GM12878 (cell line): ENCODE results near the gene NOTCH4. TPM values are rescaled to one million over a fixed set of nuclear protein-coding genes. Genes with fewer than 3 reads are reported as not detected.

ENCODE experiments used
- ATF2 ChIP-seq: IDR thresholded peaks from 2 replicates; pipeline ENCODE4 v1.6.1; 2012; ENCODE audit warnings: low read length, inconsistent platforms
- BRCA1 ChIP-seq: IDR thresholded peaks from 2 replicates; pipeline ENCODE4 v1.6.1; 2011; ENCODE audit warnings: low read depth, low read length, improper control_type of control experiment
- CBX3 ChIP-seq: fragments of 200-600 bp; sonication (generic); IDR thresholded peaks from 2 replicates; pipeline ENCODE4 v1.6.1; 2016; ENCODE audit warnings: low read depth, borderline replicate concordance
- CBX5 ChIP-seq: sonication (generic); IDR thresholded peaks from 2 replicates; pipeline ENCODE4 v1.6.1; 2016; ENCODE audit warnings: low read depth, moderate library complexity, mild to moderate bottlenecking, inconsistent platforms
- CHD1 ChIP-seq: IDR thresholded peaks from 2 replicates; pipeline ENCODE4 v1.6.1; 2012; ENCODE audit warnings: low read depth, low read length, improper control_type of control experiment
- CHD2 ChIP-seq: IDR thresholded peaks from 2 replicates; pipeline ENCODE4 v1.6.1; 2011; ENCODE audit warnings: low read depth, low read length, improper control_type of control experiment, borderline replicate concordance
- FOS ChIP-seq: IDR thresholded peaks from 3 replicates; pipeline ENCODE4 v1.6.1; 2011; ENCODE audit warnings: borderline replicate concordance; ENCODE audit not compliant: insufficient read length; ENCODE audit errors: extremely low read depth
- IKZF2 ChIP-seq, 2 experiments: fragments of 450-650 bp; IDR thresholded peaks; 2 replicates each; pipeline ENCODE4 v1.6.1; 2017; ENCODE audit warnings: mild to moderate bottlenecking in 2 of 2, moderate library complexity in 2 of 2
- IRF3 ChIP-seq: fragments of 450-650 bp; IDR thresholded peaks from 2 replicates; pipeline ENCODE4 v1.6.1; 2014; ENCODE audit warnings: mild to moderate bottlenecking
- LARP7 ChIP-seq: fragments of 450-650 bp; IDR thresholded peaks from 2 replicates; pipeline ENCODE4 v1.6.1; 2017; ENCODE audit warnings: mild to moderate bottlenecking
- MAX ChIP-seq: IDR thresholded peaks from 2 replicates; pipeline ENCODE4 v1.6.1; 2012; ENCODE audit warnings: low read depth, low read length, improper control_type of control experiment
- MLLT1 ChIP-seq: fragments of 450-650 bp; IDR thresholded peaks from 2 replicates; pipeline ENCODE4 v1.6.1; 2016; ENCODE audit warnings: mild to moderate bottlenecking
- MXI1 ChIP-seq: fragments of 150-350 bp; IDR thresholded peaks from 2 replicates; pipeline ENCODE4 v1.6.1; 2011; ENCODE audit warnings: low read depth, mild to moderate bottlenecking, inconsistent platforms, low read length, improper control_type of control experiment
- MYB ChIP-seq: fragments of 150-350 bp; IDR thresholded peaks from 2 replicates; pipeline ENCODE4 v1.6.1; 2014; ENCODE audit warnings: mild to moderate bottlenecking, low read depth, low read length, borderline replicate concordance
- NBN ChIP-seq: fragments of 450-650 bp; IDR thresholded peaks from 2 replicates; pipeline ENCODE4 v1.6.1; 2016
- NFYB ChIP-seq: IDR thresholded peaks from 2 replicates; pipeline ENCODE4 v1.6.1; 2011; ENCODE audit warnings: low read depth, mild to moderate bottlenecking, low read length, improper control_type of control experiment, moderate library complexity; ENCODE audit not compliant: insufficient read depth
- NR2F1 ChIP-seq: fragments of 450-650 bp; conservative IDR thresholded peaks from 2 replicates; pipeline ENCODE4 v1.6.1; 2017; ENCODE audit warnings: mild to moderate bottlenecking
- RBBP5 ChIP-seq: fragments of 200-600 bp; sonication (generic); conservative IDR thresholded peaks from 2 replicates; pipeline ENCODE4 v1.6.1; 2016
- RELB ChIP-seq: fragments of 450-650 bp; IDR thresholded peaks from 2 replicates; pipeline ENCODE4 v1.6.1; 2017; ENCODE audit warnings: low read depth, mild to moderate bottlenecking, moderate library complexity
- SIN3A ChIP-seq: IDR thresholded peaks from 2 replicates; pipeline ENCODE4 v1.6.1; 2012; ENCODE audit warnings: low read depth, low read length, improper control_type of control experiment
- SPI1 ChIP-seq: IDR thresholded peaks from 2 replicates; pipeline ENCODE4 v1.6.1; 2011; ENCODE audit warnings: low read depth, mild to moderate bottlenecking, low read length, moderate library complexity, borderline replicate concordance; ENCODE audit not compliant: insufficient read depth
- polyA plus RNA-seq, 11 experiments: library from polyadenylated mRNA; depleted of rRNA in 4 of 11; unstranded in 6 of 11; stranded (reverse) in 5 of 11; fragments of >200 nt; fragmentation: Nextera tagmentation in 4 of 11; fragmentation: Illumina TruSeq in 1 of 11; extraction: Ambion mirVana in 4 of 11; extraction: Trizol in 1 of 11; gene quantifications; 1 replicate in 1 of 11; 2 replicates in 10 of 11; pipeline versions ENCODE4 v1.2.1 to v1.2.3, GENCODE V29; 2011 to 2016; ENCODE audit warnings: inconsistent platforms in 2 of 11, missing spikeins in 2 of 11, low read depth in 1 of 11
- total RNA-seq, 4 experiments: library from RNA; depleted of rRNA in 3 of 4; stranded (reverse); fragments of >200 nt in 3 of 4; fragmentation: Illumina TruSeq in 1 of 4; extraction: Trizol in 1 of 4; gene quantifications; 2 replicates each; pipeline versions ENCODE4 v1.2.1 to v1.2.3, GENCODE V29; 2013 to 2021

NOTCH4 gene
- total and polyA plus RNA-seq, 10 of the 15 experiments (the other 5 are each of a cell fraction or from before 2014, with no cell fraction given) = 0.66 to 3.3 (median 1.4) TPM

- peak; percentile 14; the same call in 1 of the 2 replicates for TF ChIP-seq RELB
- no peak for TF ChIP-seq ATF2
- TF ChIP-seq IKZF2 (IDR thresholded peaks at IDR 0.05) = peak; percentile 11 to 43; a peak in 1 of 4 replicates
- no peak for TF ChIP-seq FOS
- 0 out of 2 replicates have a peak, but pooled peaks have one; percentile 23 for TF ChIP-seq CHD2
- no peak for TF ChIP-seq SPI1
- no peak for TF ChIP-seq CBX5
- TF ChIP-seq SIN3A = no peak
- TF ChIP-seq MLLT1 = peak; percentile 16; the same call in 1 of the 2 replicates
- TF ChIP-seq NFYB = no peak
- peak; percentile 59; the same call in 1 of the 2 replicates for TF ChIP-seq NBN
- no peak for TF ChIP-seq BRCA1
- no peak for TF ChIP-seq IRF3
- TF ChIP-seq MXI1 = no peak
- TF ChIP-seq MAX = no peak
- TF ChIP-seq NR2F1 = peak; percentile 39; the same call in 1 of the 2 replicates
- TF ChIP-seq MYB = no peak
- no peak for TF ChIP-seq CHD1
- no peak for TF ChIP-seq RBBP5
- peak; percentile 26 for TF ChIP-seq LARP7
- TF ChIP-seq CBX3 = no peak
These were observed 31.9 kb downstream of the NOTCH4 start (continued) for GRCh38 chr6:32191696-32192607.
